ENCODE measurements around the gene ADAM11.
"Not testable (repeated sequence)": the region's sequence is repeated elsewhere in the genome, so short reads cannot be mapped to it uniquely, and the experiment has no call there.

Gene ADAM11, protein sequence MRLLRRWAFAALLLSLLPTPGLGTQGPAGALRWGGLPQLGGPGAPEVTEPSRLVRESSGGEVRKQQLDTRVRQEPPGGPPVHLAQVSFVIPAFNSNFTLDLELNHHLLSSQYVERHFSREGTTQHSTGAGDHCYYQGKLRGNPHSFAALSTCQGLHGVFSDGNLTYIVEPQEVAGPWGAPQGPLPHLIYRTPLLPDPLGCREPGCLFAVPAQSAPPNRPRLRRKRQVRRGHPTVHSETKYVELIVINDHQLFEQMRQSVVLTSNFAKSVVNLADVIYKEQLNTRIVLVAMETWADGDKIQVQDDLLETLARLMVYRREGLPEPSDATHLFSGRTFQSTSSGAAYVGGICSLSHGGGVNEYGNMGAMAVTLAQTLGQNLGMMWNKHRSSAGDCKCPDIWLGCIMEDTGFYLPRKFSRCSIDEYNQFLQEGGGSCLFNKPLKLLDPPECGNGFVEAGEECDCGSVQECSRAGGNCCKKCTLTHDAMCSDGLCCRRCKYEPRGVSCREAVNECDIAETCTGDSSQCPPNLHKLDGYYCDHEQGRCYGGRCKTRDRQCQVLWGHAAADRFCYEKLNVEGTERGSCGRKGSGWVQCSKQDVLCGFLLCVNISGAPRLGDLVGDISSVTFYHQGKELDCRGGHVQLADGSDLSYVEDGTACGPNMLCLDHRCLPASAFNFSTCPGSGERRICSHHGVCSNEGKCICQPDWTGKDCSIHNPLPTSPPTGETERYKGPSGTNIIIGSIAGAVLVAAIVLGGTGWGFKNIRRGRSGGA

DNA sequence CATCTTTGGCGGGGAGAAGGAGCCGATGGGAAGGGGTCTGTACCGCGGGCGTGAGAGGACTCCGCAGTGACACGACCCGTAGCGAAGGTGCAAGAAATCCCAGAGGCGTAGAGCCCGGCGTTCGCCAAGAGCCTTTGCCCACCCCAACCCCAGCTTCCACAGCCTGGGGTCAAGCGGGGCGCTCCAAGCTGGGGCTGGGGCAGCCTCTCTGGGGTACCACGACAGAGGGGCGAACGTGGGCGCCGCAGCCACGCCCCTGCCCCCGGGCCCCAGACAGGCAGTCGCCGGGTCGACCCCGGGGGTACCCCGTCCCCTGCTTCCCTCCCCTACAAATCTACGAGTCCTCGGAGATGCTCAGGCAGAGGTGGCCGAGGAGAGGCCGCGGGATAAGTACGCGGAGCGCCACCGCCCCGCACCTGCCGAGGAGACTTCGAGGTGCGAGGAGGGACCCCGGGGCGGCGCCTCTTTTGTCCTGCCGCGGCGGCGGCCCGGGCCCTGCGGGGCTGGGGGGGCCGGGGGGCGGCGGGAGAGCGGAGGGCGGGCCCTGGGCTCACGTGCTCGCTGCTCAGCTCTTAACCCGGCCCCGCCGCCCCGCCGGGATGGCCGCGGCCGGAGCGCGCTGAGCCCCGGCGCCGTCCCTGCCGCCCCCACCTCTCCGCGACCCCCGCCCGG is at the start of gene ADAM11:
Gene ADAM11, plus strand, starts transcription at position 575 of the 672 bp plus-strand sequence. CDS start 212 bp downstream, outside the sequence.
- no peak for DNase-seq (ENCODE audit: low read depth in 1 of 2, low spot score in 1 of 2)

DNA sequence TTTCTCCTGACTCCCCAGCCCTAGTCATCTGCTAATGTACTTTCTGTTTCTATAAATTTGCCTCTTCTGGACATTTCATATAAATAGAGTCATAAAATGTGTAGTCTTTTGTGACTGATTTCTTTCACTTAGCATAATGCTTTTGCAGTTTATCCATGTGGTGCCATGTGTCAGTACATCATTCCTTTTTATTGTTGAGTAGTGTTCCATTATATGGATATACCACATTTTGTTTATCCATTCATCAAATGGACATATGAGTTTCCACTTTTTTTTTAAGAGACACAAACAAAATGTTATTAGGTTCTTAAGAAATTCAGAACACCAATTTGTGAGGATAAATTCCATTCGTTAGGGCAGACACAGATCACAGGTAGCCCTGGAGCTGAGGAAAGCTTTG is 39.3 kb upstream of the ADAM11 start:
- no peak for DNase-seq (ENCODE audit: low read depth in 1 of 2, low spot score in 1 of 2)

DNA sequence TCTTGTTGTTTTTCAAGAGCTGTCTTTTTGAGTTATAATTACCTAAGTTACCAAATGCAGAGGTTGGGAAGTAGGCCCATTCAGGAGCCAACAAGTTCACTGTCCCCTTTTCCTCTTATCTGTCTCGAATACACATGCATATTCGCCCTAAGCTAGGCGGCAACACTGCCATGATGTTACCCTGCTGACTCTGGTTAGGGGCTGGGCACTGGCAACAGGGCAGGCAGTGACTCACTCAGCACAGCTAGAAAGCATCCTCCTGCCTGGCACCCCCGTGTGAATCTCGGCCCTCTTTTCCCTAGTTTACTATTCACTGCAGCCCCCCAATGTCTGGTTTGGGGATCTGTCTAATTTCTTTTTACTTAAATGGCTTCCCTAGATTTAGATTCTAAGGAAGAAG is 36.5 kb upstream of the ADAM11 start:
- no peak for DNase-seq (ENCODE audit: low read depth in 1 of 2, low spot score in 1 of 2)

DNA sequence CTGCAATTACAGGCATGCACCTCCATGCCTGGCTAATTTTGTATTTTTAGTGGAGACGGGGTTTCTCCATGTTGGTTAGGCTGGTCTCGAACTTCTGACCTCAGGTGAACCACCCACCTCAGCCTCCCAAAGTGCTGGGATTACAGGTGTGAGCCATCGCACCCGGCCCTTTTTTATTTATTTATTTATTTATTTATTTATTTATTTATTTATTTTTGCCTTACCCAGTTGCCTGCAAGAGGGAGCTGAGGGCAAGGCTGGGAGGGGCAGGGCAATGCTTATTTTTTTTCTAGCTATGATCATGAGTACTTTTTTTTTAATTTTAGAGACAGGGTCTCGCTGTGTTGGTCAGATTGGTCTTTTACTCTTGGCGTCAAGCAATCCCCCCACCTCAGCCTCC is 32.7 kb upstream of the ADAM11 start:
- not testable (repeated sequence) for DNase-seq (ENCODE audit: low read depth in 1 of 2, low spot score in 1 of 2)

DNA sequence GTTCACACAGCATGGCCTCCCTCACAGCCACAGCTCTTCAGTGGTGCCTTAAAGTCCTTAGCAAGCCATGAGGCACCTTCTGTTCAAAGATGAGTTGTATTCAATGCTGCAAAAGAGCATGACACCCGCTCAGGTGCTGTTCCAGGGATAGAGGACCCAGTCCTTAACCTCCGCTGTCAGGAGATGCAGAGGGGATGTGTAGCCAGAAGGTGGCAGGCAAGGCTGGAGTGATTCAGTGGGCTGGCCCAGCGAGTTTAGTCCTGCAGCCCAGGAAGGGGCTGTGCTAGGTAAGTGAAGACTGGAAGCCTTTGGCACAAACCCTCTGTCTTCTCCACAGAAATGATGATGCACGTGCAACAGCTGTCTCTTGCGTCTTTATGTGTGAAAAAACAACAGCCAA is 25.0 kb upstream of the ADAM11 start:
- DNase-seq (ENCODE audit: low read depth in 1 of 2, low spot score in 1 of 2) = no peak

DNA sequence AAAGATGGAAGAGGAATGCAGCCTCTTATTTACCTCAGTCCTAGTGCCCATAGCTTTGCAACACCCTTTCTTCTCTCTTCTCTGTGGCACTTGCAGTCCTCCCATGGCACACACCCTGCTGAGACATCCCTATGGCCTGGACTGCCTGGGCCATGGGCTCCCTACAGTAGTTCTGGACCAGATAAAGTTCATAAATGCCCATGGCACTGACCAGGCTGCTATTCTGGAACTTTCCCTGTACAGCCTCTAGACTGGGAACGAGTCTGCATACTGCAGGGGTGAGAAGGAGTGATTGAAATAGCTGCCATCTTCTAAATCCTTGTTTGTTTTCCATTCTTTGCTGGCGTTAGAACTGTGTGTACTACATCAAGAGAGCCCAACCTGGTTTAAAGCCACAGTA is 24.5 kb upstream of the ADAM11 start:
- DNase-seq (ENCODE audit: low read depth in 1 of 2, low spot score in 1 of 2) = no peak

DNA sequence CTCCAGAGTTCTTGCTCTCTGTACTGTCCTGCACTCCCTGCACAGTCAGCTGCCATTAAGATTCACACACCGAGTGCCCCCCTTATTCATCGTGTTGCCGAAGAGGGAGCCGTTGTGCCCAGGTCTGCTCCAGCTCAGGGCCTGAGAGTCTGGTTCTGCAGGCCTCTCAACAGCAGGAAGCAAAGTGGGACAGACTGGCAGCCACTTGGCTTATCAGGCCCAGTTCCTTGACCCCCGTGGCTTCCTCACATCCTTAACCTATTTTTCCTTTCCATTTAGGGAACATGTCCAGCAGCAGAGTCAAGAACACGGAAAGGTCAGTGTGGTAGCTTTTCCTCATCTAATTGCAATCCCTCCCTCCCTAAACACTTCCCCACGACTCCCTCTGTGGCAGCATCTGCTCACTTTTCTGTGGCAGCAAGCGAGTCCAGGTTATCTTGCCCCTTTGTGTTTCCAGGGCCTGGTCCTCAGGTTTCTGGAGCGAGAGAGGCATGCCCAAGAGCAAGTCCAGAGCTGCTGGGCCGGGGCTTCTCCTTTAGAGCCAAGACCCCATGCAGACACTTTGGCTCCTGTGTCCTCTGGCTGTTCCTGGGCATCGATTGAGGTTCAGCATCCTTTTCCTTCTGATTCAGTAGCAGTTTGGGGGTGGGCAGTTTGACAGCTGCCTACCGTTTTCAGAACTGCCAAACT is 22.1 kb upstream of the ADAM11 start:
- DNase-seq (ENCODE audit: low read depth in 1 of 2, low spot score in 1 of 2) = no peak

DNA sequence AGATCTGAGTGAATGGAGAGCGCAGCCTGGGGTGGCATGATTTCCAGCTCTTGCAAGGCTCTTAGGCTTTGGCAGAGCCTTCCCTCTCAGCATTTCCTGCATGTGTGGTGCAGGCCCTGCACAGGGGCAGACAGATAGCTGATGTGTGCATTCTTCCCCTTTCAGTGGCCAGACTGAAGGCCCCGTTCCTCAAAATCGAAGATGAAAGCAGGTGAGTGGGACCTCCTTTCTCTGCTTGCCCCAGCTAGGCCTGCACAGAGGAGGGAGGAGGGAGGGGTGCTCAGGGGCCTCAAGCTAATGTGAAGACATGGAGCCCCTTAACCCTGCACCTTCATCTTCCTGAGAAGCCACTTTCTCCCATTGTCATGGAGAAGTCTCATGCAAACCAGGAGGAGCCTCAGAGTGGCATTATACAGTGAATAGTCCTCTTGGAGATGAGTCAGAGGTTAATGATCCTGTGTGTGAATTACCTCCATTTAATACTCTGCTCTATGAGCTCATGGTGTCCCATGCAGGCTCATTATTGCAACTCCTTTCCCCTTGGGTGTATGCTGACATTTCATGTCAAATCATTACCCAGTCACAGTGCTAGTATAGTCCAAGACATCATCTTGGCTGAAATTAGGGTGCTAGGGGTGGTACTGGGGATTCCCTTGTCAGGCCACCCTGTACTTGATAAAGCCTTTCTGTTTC is 20.4 kb upstream of the ADAM11 start:
- no peak for DNase-seq (ENCODE audit: low read depth in 1 of 2, low spot score in 1 of 2)

DNA sequence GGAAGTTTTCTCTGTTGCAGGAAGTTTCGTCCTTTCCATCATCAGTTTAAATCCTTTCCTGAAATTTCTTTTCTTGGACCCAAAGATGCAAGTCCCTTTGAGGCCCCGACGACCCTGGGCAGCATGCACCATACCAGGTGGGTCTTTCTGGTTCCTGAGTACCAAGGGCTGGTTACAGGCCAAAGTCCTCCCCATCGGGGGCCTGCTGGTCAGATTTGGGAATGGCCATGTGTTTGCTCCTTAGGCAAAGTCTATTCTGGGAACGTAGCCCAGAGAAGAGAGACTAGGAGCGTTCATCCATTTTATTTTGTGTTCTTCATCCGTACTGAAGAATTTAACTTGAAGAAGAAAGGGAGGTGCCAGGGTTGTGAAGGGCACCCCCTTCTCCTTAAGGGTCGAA is 17.5 kb upstream of the ADAM11 start:
- no peak for DNase-seq (ENCODE audit: low read depth in 1 of 2, low spot score in 1 of 2)

DNA sequence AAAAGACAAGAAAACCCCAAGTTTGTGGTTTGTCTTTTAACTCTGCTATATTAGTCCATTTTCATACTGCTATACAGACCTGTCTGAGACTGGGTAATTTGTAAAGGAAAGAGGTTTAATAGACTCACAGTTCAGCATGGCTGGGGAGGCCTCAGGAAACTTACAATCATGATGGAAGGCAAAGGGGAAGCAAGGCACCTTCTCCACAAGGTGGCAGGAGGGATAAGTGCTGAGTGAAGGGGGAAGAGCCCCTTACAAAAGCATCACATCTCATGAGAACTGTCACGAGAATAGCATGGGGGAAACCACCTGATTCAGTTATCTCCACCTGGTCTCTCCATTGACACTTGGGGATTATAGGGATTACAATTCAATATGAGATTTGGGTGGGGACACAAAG is 13.5 kb upstream of the ADAM11 start:
- DNase-seq (ENCODE audit: low read depth in 1 of 2, low spot score in 1 of 2) = no peak

DNA sequence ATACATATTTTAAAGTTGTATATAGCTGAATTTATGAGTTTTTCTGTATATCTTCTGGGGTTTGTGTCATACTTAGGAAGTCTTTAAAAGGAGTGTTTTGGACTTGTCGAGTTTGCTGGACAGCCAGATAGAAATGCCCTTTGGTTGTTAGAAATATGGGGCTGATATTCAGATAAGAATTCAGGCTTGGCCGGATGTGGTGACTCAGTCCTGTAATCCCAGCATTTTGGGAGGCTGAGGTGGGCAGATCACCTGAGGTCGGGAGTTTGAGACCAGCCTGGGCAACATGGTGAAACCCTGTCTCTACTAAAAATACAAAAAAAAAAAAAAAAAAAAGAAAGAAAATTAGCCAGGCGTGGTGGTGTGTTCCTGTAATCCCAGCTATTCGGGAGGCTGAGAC is 13.1 kb upstream of the ADAM11 start:
- DNase-seq (ENCODE audit: low read depth in 1 of 2, low spot score in 1 of 2) = not testable (repeated sequence)

DNA sequence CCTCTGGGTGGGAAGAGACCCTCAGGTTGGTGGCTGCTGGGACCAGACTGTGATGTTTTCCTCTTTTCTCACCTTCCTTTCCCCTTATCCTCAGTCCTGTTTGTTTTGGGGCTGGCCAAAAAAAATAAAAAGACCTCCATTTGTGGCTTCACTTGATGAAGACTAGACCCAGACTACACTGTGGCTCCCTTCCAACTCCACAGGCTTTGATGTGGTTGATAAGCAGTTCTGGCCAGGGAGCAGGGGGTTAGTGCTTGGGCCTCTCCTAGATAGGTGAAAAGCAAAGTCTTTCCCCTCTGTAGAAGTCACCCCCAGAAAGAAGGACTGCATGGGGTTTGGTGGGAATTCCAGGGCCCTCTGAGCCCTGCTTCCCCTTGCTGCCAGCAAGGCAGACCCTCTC is 11.2 kb upstream of the ADAM11 start:
- no peak for DNase-seq (ENCODE audit: low read depth in 1 of 2, low spot score in 1 of 2)

DNA sequence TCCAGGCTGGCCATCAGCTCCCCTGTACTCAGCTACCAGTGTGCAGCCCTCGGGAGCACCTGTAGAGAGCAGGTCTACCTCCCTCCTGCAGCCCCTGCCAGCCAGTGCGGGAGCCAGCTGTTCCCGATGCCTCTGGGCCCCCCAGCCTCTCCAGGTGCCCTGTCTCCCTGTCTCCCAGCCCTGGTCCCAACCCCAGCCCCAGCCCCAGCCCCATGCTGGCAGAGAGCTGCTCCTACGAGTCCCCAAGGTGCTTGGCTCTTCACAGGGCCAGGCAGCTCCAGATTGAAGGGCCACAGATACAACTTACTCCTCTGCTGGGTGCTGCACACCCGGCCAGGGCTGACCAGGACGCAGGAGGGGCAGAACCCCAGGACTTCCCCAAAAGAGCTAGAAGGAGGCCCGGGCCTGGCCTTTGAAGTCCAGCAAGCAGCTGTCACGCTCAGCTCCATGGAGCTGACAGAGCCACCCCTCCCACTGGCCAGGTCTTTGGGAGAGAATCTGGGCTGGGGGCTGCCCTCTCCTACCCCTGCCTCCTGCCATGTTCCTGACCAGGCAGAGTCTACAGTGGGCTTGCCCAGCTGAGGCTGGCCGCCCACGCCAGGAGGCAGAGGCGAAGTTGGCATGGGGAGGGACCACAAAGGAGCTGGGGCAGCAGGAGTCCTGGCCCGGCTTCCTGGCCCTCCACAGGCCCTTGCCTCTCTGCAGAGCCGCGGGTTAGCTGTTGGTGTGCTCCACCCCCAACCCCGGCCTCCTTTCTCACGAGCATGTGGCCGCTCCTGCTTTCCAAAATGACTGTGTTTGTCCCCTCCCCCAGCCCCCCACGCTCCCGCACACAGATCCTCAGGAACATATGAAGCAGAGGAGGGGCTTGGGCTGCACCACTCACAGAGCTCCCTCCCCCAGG is 9.5 kb upstream of the ADAM11 start:
- DNase-seq (ENCODE audit: low read depth in 1 of 2, low spot score in 1 of 2) = no peak

DNA sequence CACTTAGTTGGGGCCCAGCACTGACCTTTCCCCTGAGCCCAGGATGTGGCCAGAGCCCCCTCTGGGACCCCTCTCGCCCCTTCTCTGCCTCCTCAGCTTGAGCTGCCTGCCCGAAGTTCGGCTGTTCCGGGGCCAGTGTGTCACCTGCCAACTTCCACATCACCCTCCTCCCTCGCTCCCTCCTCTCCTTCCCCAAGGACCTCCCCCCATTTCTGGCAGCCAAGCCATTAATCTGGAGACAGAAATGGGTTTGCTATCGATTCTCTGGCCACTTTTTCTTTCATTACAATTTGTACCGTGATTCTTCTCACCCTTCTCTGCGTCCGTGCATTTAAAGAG is 8.8 kb upstream of the ADAM11 start:
- DNase-seq (ENCODE audit: low read depth in 1 of 2, low spot score in 1 of 2) = no peak

DNA sequence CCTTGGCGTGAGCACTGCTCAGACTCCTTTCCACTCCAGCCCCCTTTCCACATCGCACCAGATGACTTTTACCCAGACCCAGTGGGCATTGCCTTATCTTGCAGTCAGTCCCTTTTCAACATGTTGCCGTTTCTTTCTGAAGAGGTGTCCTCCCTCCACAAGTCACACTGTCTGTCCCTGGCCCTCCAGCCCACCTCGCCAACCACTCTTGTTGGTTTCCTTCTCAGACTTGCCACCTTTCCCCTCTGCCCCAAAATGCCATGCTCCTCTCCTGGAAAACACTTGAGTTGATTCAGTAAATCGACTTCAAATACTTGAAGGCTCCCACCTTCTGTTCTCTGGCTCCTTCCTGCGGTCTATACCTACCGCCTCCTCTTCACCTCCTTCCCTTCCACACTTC is 7.5 kb upstream of the ADAM11 start:
- no peak for DNase-seq (ENCODE audit: low read depth in 1 of 2, low spot score in 1 of 2)

DNA sequence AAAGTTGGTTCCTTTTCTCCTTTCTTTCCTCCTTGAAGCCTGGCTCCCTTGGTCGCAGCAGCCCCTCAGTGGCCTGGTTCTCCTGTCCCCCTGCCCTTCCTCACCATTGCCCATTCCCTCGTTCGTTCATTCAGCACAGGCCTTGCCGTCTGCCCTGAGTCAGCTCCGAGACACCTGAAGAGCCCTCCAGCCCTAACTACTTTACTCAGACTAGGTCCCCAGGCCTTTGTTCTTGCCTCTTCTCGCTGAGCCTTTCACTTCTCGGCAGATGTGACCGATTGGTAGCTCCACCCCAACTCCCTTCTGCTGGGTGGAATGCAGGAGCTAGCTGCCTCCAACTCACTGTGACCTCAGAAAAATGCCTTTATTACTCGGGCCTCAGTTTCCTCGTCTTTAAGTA is 7.0 kb upstream of the ADAM11 start:
- DNase-seq (ENCODE audit: low read depth in 1 of 2, low spot score in 1 of 2) = no peak

DNA sequence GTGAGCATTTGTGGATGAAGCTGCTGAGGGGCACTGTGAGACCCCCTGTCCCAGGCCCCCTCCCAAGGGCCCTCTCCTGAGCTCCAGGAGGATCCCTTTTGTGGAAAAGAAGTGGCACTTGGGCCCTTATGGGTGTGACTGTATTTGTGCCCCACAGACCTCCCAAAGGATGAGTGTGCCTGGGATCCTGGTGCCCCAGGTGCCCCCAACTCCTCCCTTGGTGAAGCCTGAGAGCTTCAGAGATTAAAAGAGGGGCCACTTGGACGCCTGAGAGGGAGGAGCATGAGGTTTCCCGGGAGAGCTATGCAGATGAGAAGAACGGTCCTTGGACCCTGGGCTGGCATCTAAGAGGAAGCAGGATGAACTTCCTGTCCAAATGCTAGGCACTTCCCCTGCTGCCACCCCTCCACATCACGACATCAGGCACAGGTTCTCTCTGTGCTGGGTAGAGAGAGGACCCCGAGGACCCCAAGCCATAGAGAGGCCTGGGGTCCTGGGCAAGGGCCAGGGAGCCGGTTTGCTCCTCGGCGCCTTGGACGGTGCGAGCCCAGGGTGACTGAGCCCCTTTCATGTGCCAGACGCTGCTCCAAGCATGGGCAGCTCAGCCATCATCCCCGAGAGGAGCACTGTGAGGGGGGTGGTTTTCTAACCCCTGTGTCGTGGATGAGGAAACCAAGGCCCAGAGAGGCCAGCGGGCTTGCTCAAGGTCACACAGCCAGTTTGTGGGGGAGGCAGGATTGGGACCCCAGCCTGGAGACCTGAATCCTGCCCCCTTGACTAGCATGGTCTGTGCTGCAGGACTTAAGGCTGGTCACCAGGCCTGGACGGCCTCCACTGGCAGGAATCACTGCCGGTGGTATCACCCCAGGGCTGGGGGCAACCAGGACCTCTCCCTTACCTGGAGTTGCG is 5.6 kb upstream of the ADAM11 start:
- DNase-seq (ENCODE audit: low read depth in 1 of 2, low spot score in 1 of 2) = no peak

DNA sequence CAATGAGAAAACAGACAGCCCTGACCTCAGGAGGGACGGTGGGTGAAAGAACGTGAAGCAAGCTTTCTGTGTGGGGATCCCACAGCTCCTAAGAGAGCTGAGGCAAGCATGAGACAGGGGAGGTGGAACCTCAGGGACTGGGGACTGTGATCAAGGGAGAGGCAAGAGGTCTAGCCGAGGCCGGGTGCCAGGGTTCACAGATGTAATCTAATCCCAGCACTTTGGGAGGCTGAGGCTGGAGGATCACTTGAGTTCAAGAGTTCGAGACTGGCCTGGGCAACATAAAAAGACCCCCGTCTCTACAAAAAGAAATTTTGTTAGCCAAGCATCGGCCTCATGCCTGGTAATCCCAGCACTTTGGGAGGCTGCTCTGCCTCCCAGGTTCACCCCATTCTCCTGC is 4.5 kb upstream of the ADAM11 start:
- no peak for DNase-seq (ENCODE audit: low read depth in 1 of 2, low spot score in 1 of 2)

DNA sequence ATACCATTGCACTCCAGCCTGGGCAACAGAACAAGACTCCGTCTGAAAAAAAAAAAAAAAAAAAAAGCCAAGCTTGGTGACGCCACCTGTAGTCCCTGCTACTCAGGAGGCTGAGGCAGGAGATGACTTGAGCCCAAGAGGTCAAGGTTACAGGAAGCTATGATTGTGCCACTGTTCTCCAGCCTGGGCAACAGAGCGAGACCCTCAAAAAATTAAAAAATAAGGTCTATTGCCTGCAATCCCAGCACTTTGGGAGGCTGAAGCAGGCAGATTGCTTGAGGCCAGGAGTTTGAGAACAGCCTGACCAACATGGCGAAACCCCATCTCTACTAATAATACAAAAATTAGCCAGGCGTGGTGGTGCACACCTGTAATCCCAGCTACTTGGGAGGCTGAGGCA is 3.6 kb upstream of the ADAM11 start:
- DNase-seq (ENCODE audit: low read depth in 1 of 2, low spot score in 1 of 2) = not testable (repeated sequence)

Data from stimulated activated CD4-positive, alpha-beta T cell treated with anti-CD3 and anti-CD28 coated beads, Interleukin-15, amount 100 ng/mL, for 1 hour (primary cell).